Thoracic aorta (tissue), 2 donors: ENCODE measurements around the gene CTSF. TPM values are rescaled to one million over a fixed set of nuclear protein-coding genes. Genes with fewer than 3 reads are reported as not detected.

ENCODE experiments used
- ATAC-seq: fragments of 150-250 bp; one replicate; pipeline ENCODE4 v1.8.0; 2017; ENCODE audit warnings: low read depth; ENCODE audit not compliant: insufficient number of reproducible peaks, low FRiP score
- DNase-seq: peaks from one replicate; pipeline ENCODE4 v3.0.0-alpha.2; 2020; ENCODE audit warnings: low spot score
- H3K27ac ChIP-seq, 2 donors: fragments of 200-600 bp; sonication (generic); 1 replicate in 1 of 2; 2 replicates in 1 of 2; pipeline ENCODE4 v1.5.1; 2016; ENCODE audit warnings: mild to moderate bottlenecking in 2 of 2, moderate library complexity in 2 of 2
- H3K27me3 ChIP-seq: fragments of 200-600 bp; sonication (generic); replicated peaks from 2 replicates; pipeline ENCODE4 v1.6.0; 2016; ENCODE audit warnings: mild to moderate bottlenecking; ENCODE audit not compliant: insufficient read depth
- H3K36me3 ChIP-seq: fragments of 200-600 bp; sonication (generic); one replicate; pipeline ENCODE4 v1.5.1; 2016
- H3K4me1 ChIP-seq, 2 donors: fragments of 200-600 bp; sonication (generic); 1 replicate in 1 of 2; 2 replicates in 1 of 2; pipeline versions ENCODE4 v1.5.1 to v1.6.0; 2016; ENCODE audit warnings: low read depth in 2 of 2, mild to moderate bottlenecking in 1 of 2; ENCODE audit not compliant: control insufficient read depth in 1 of 2
- H3K4me3 ChIP-seq: fragments of 200-600 bp; sonication (generic); 2 replicates; pipeline ENCODE4 v1.5.1; 2016; ENCODE audit warnings: mild to moderate bottlenecking
- H3K9me3 ChIP-seq: fragments of 200-600 bp; sonication (generic); 2 replicates; pipeline ENCODE4 v1.5.1; 2016
- total RNA-seq, 2 donors: library from RNA; depleted of rRNA; stranded (reverse); fragments of >200 nt; gene quantifications; one replicate each; pipeline versions ENCODE4 v1.1.0 to v1.2.3, GENCODE V29; 2016
- TF ChIP-seq, protein P1 (sequence below): fragments of 200-600 bp; sonication (generic); IDR thresholded peaks from one replicate; pipeline ENCODE4 v1.5.1; 2019; ENCODE audit warnings: antibody characterized with exemption

Gene CTSF
- total RNA-seq, 2 donors from 2014 or later = 122 to 195 TPM

DNA sequence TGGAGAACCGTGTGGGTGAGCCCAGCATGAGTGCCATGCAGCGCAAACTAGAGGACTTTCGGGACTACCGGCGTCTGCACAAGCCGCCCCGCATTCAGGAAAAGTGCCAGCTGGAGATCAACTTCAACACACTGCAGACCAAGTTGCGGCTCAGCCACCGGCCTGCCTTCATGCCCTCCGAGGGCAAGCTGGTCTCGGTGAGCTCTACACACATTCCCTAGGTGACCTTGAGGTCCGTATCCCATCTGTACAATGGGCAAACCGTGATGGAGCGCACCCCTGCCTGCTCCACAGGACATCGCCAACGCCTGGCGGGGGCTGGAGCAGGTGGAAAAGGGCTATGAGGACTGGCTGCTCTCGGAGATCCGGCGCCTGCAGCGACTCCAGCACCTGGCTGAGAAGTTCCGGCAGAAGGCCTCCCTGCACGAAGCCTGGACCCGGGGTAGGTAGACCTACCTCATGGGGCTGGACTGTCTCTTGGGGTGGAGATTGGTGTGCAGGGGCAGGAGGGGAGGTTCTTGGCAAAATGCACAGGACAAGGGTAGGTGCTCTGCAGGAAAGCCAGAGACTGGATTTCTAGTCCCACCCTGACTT is 10.6 kb downstream of the CTSF start:
- H3K4me3 ChIP-seq = no peak overlapping the region
- H3K9me3 ChIP-seq = no peaks in the 10 kb centered on the region
- no peak overlapping the region for H3K27ac ChIP-seq
- no peaks in the 10 kb centered on the region for H3K36me3 ChIP-seq
- H3K4me1 ChIP-seq = peaks cover 6 to 10% of the 10 kb centered on the region in 2 donors
- TF ChIP-seq, protein P1, sequence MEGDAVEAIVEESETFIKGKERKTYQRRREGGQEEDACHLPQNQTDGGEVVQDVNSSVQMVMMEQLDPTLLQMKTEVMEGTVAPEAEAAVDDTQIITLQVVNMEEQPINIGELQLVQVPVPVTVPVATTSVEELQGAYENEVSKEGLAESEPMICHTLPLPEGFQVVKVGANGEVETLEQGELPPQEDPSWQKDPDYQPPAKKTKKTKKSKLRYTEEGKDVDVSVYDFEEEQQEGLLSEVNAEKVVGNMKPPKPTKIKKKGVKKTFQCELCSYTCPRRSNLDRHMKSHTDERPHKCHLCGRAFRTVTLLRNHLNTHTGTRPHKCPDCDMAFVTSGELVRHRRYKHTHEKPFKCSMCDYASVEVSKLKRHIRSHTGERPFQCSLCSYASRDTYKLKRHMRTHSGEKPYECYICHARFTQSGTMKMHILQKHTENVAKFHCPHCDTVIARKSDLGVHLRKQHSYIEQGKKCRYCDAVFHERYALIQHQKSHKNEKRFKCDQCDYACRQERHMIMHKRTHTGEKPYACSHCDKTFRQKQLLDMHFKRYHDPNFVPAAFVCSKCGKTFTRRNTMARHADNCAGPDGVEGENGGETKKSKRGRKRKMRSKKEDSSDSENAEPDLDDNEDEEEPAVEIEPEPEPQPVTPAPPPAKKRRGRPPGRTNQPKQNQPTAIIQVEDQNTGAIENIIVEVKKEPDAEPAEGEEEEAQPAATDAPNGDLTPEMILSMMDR = no peak
- no peaks in the 10 kb centered on the region for H3K27me3 ChIP-seq
- no peak for ATAC-seq
- no peak for DNase-seq

DNA sequence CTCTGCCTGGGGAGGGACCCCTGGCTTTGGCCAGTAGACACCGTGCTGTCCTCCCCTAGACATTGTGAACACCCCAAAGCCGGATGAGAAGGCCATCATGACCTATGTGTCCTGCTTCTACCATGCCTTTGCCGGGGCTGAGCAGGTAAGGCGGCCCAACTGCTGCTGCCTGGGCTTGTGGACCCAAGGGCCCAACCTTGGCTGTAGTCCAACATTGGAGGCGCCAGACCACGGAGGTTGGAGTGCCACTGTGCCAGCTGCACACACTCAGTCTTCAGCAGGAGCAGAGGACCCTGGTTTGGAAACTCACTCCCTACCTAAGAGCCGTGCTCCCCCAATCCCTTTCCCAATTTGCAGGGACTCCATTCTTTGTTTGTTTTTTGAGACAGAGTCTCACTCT is 12.3 kb downstream of the CTSF start:
- H3K9me3 ChIP-seq = no peaks in the 10 kb centered on the region
- ATAC-seq = no peak
- no peak overlapping the region for H3K27ac ChIP-seq
- H3K27me3 ChIP-seq = no peaks in the 10 kb centered on the region
- no peak overlapping the region for H3K4me3 ChIP-seq
- no peak for DNase-seq
- peaks cover 6 to 10% of the 10 kb centered on the region in 2 donors for H3K4me1 ChIP-seq
- TF ChIP-seq, protein P1 = no peak
- H3K36me3 ChIP-seq = no peaks in the 10 kb centered on the region

DNA sequence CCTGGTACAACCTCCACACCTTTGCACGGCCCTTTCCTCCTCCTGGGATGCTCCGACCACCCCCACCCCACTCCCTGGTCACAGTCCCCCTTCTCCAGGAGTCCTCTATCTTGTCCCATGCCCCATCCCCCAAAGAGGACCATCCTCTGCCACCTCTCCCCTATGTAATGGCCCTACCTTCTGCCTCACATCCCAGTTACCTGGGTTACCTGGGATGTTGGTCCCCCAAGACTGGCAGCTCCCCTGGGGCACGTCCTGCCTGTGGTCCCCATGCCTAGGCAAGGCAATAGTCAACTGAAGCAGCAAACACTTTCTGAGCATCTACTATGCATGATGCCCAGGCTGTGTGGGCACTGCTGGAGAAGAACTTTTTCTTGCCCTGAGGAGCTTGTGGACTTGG is 13.0 kb downstream of the CTSF start:
- H3K36me3 ChIP-seq = no peaks in the 10 kb centered on the region
- no peaks in the 10 kb centered on the region for H3K27me3 ChIP-seq
- no peak overlapping the region for H3K4me3 ChIP-seq
- H3K9me3 ChIP-seq = no peaks in the 10 kb centered on the region
- DNase-seq (no peak), ATAC-seq (no peak)
- H3K27ac ChIP-seq = no peak overlapping the region
- TF ChIP-seq, protein P1 = no peak
- H3K4me1 ChIP-seq = peaks cover 6 to 10% of the 10 kb centered on the region in 2 donors

DNA sequence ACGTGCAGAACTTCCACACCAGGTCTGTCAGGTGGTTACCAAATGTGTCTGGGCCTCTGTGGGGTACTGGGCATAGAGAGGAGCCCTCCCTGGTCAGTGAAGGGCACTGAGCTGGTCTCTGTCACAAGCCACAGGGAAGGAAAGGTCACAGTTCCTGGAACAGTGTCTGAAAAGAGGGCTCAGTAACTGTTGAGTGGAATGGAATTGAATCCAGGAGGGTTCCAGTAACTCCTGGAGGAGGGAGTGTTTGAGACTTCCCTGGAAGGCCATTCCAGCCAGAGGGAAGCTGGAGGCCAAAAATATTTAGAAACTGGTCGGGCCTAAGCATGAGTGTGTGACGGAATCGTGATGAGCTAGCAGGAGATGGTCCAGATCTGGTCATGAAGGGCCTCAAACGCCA is 13.8 kb downstream of the CTSF start:
- Histone ChIP-seq H3K9me3 (no peaks in the 10 kb centered on the region), H3K27me3 (no peaks in the 10 kb centered on the region), H3K27ac (no peak overlapping the region), H3K4me3 (no peak overlapping the region), H3K4me1 (peaks cover 6 to 10% of the 10 kb centered on the region in 2 donors), H3K36me3 (no peaks in the 10 kb centered on the region)
- DNase-seq (no peak), ATAC-seq (no peak)
- TF ChIP-seq, protein P1 = no peak

DNA sequence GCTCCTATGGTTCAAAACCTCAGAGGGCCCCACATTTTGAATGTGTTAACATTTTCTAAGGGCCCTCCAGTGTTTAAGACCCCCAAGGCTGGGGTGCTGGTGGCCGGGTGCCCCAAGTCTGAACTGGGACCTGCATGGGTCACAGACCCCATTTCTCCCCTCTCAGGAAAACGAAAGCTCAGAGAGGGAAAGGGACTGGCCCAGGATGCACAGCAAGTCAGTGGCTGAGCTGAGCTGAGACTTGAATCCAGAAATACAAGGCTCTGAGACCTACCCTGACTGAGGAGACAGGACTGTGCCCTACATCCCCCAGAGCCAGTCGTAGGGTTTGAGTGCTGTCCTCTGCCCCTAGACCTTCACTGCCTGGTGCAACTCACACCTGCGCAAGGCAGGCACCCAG is 17.5 kb downstream of the CTSF start:
- ATAC-seq (no peak), DNase-seq (no peak)
- no peaks in the 10 kb centered on the region for H3K9me3 ChIP-seq
- no peak overlapping the region for H3K27ac ChIP-seq
- H3K27me3 ChIP-seq = no peaks in the 10 kb centered on the region
- no peak overlapping the region for H3K4me3 ChIP-seq
- TF ChIP-seq, protein P1 = no peak
- H3K36me3 ChIP-seq = no peaks in the 10 kb centered on the region
- H3K4me1 ChIP-seq = peaks cover 4 to 6% of the 10 kb centered on the region in 2 donors
